B cell (primary cell): ENCODE results near the gene ZNF407. TPM values are rescaled to one million over a fixed set of nuclear protein-coding genes. Genes with fewer than 3 reads are reported as not detected.

Experiments
- ATAC-seq: fragments of 200-7000 bp; cut with Tn5 transposase; one replicate; pipeline ENCODE4 v1.10.0; 2021; ENCODE audit warnings: low read depth, mild to moderate bottlenecking, moderate number of reproducible peaks, moderate library complexity
- CTCF ChIA-PET: fragments of 350-600 bp; sonication (Branson Sonifier 250); formaldehyde crosslinking; loops from one replicate; lab custom pipeline; 2021; ENCODE audit warnings: antibody characterized with exemption, inconsistent platforms; lab: Charles Lee
- POLR2A ChIA-PET: fragments of 350-600 bp; sonication (Branson Sonifier 250); formaldehyde crosslinking; loops from one replicate; lab custom pipeline; 2021; ENCODE audit warnings: antibody characterized with exemption; lab: Charles Lee
- DNase-seq: peaks from one replicate; pipeline ENCODE4 v3.0.0; 2013
- H2AFZ ChIP-seq: 2 replicates; pipeline ENCODE4 v1.6.1; 2012; ENCODE audit warnings: mild to moderate bottlenecking, low read depth, low read length; ENCODE audit not compliant: insufficient read depth, poor library complexity, severe bottlenecking
- H3K27ac ChIP-seq, 2 donors: 1 replicate in 1 of 2; 2 replicates in 1 of 2; pipeline ENCODE4 v1.5.1; 2012 to 2013; ENCODE audit warnings: low read length in 2 of 2, mild to moderate bottlenecking in 2 of 2, moderate library complexity in 1 of 2
- H3K27me3 ChIP-seq, 4 experiments: fragments of 200-600 bp in 1 of 4; sonication (generic) in 1 of 4; replicated peaks in 1 of 4; 1 replicate in 2 of 4; 2 replicates in 2 of 4; pipeline versions ENCODE4 v1.6.1 to v1.7.0; 2013 to 2016; ENCODE audit warnings: low read length in 3 of 4, mild to moderate bottlenecking in 2 of 4, mixed read lengths in 1 of 4, moderate library complexity in 1 of 4; ENCODE audit not compliant: insufficient read depth in 4 of 4, control insufficient read depth in 3 of 4; ENCODE audit errors: control extremely low read depth in 1 of 4
- H3K36me3 ChIP-seq, 2 experiments: replicated peaks in 1 of 2; 1 replicate in 1 of 2; 2 replicates in 1 of 2; pipeline versions ENCODE4 v1.6.1 to v1.7.1; 2013; ENCODE audit warnings: low read length in 1 of 2; ENCODE audit not compliant: insufficient read depth in 2 of 2, control insufficient read depth in 1 of 2; ENCODE audit errors: control extremely low read depth in 1 of 2, extremely low read depth in 1 of 2
- H3K4me1 ChIP-seq, 2 donors: fragments of 200-600 bp in 1 of 2; sonication (generic) in 1 of 2; 1 replicate in 1 of 2; 2 replicates in 1 of 2; pipeline versions ENCODE4 v1.5.1 to v1.6.1; 2013 to 2017; ENCODE audit warnings: low read length in 2 of 2; ENCODE audit not compliant: control insufficient read depth in 2 of 2, insufficient read depth in 2 of 2
- H3K4me2 ChIP-seq: replicated peaks from 2 replicates; pipeline ENCODE3; 2012; ENCODE audit warnings: mild to moderate bottlenecking, low read depth, low read length; ENCODE audit not compliant: poor library complexity, severe bottlenecking
- H3K4me3 ChIP-seq, 5 experiments: fragments of 200-600 bp in 1 of 5; sonication (generic) in 1 of 5; 1 replicate in 3 of 5; 2 replicates in 2 of 5; pipeline versions ENCODE4 v1.5.1 to v1.7.0; 2011 to 2016; ENCODE audit warnings: low read length in 4 of 5, mild to moderate bottlenecking in 4 of 5, low read depth in 2 of 5, control low read depth in 1 of 5, moderate library complexity in 1 of 5; ENCODE audit not compliant: insufficient read depth in 1 of 5; ENCODE audit errors: control extremely low read depth in 1 of 5, extremely low read depth in 1 of 5
- H3K79me2 ChIP-seq: fragments of 200-600 bp; sonication (generic); one replicate; pipeline ENCODE4 v1.6.0; 2016; ENCODE audit warnings: low read length; ENCODE audit not compliant: control insufficient read depth, insufficient read depth
- H3K9ac ChIP-seq: fragments of 200-600 bp; sonication (generic); 2 replicates; pipeline ENCODE4 v1.6.1; 2017; ENCODE audit warnings: mild to moderate bottlenecking, low read length, moderate library complexity
- H3K9me3 ChIP-seq, 3 donors: one replicate each; pipeline versions ENCODE4 v1.6.1 to v1.7.1; 2013; ENCODE audit warnings: low read length in 2 of 3; ENCODE audit not compliant: control insufficient read depth in 2 of 3, insufficient read depth in 1 of 3; ENCODE audit errors: control extremely low read depth in 1 of 3
- H4K20me1 ChIP-seq: 2 replicates; pipeline ENCODE4 v1.6.0; 2012; ENCODE audit warnings: mild to moderate bottlenecking, low read length; ENCODE audit not compliant: insufficient read depth, control insufficient read depth, poor library complexity, severe bottlenecking
- H3K27ac Mint-ChIP-seq: one replicate; pipeline ENCODE4 v1.8.0; 2021; ENCODE audit warnings: mixed read lengths
- H3K27me3 Mint-ChIP-seq: one replicate; pipeline ENCODE4 v1.8.0; 2021; ENCODE audit warnings: mixed read lengths
- H3K4me1 Mint-ChIP-seq: one replicate; pipeline ENCODE4 v1.8.0; 2021; ENCODE audit warnings: mixed read lengths
- H3K4me3 Mint-ChIP-seq: one replicate; pipeline ENCODE4 v1.8.0; 2021; ENCODE audit warnings: mixed read lengths
- H3K9me3 Mint-ChIP-seq: one replicate; pipeline ENCODE4 v1.8.0; 2022; ENCODE audit warnings: mixed read lengths; ENCODE audit not compliant: insufficient read depth
- EZH2 ChIP-seq: IDR thresholded peaks from 2 replicates; pipeline ENCODE4 v1.6.1; 2012; ENCODE audit warnings: borderline replicate concordance, low read depth, mild to moderate bottlenecking, moderate library complexity, low read length; ENCODE audit not compliant: insufficient read depth, poor library complexity, severe bottlenecking
- WGBS: methylation state at CpG from one replicate; pipeline ENCODE4 v1.1.5; 2013; ENCODE audit warnings: missing lambda C conversion rate; ENCODE audit not compliant: insufficient coverage; 5-methylcytosine and 5-hydroxymethylcytosine counted together
- intact Hi-C: fragments of 100-400 bp; cut with micrococcal nuclease; formaldehyde crosslinking; loops from one replicate; pipeline ENCODE4 v1.10.0; 2022
- polyA plus RNA-seq: library from polyadenylated mRNA; depleted of rRNA; stranded (reverse); fragments of >200 nt; gene quantifications from 2 replicates; pipeline ENCODE4 v1.2.3, GENCODE V29; 2012
- total RNA-seq, 2 donors: library from RNA; stranded (reverse); fragments of 120-200 nt in 1 of 2; gene quantifications; 1 replicate in 1 of 2; 2 replicates in 1 of 2; pipeline versions ENCODE4 v1.2.3 to v1.2.4, GENCODE V29; 2013 to 2022
- TF ChIP-seq, protein P1 (sequence below): fragments of 200-600 bp; IDR thresholded peaks from one replicate; pipeline ENCODE4 v1.8.0; 2022; ENCODE audit warnings: antibody characterized with exemption, mild to moderate bottlenecking

The ZNF407 gene
- total and polyA plus RNA-seq, 2 donors (not counting 1 experiment from before 2014, with no cell fraction given) = 4.5 to 37.1 TPM

DNA sequence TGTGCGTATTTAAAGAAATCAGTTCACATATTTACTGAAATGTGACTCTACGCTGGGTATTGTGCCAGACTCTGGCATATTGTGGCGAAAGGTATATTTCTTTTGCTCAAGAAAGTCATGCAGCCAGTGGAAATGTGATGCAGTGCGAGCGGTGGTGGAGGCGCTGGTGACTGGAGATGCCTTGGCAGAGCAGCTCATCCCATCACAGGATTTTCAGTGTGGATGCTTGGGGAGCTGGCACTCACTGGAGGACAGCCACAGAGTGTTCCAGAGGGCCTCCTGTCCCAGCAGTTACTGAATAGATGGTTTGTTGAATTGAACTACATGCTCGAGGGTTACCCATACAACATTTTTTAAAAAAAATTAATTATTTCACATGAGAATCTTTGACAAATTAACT is 117.6 kb downstream of the ZNF407 start:
- no peak for ATAC-seq

DNA sequence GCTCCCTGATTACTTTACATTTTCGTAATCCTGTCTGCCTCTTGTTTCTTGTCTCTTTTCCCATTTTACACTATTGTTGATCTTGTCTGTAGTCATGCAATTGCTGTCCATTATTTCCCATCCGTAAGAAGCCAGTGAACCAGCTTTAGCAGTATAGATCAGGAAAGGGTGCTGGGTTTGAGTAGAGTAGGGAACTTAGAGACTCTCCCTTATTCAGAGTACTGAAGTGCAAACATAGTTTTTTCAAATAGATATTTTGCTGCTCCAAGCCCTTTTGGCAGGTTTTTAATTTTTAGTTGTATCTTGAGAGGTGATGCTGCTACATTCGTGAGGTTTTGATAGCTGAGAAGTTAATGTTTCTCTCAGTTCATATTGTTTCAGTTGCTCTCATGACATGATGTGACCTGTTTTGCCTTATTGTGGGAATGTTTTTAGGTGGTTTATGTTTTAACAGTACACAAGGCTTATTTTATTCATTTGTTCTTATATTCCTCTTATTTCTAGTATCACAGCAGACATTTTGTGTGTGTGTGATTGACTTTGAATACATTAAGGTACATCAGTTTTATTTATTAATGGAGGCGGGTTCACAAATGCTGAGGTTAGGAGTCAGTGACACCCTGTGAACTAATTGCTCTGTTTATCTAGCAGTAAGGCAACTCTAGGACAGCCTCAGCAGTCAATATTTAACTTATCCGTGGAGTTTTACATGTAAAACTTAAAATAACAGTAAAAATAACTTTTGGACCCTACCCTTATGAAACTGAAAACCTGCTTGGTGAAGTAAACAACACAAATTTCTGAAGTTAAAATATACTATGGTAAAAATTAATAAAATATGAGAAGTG is 118.4 kb downstream of the ZNF407 start:
- no peak overlapping the region for H3K27ac Mint-ChIP-seq
- H3K9me3 ChIP-seq = peaks cover 0 to 5% (median 4%) of the 10 kb centered on the region in 3 donors
- H3K4me2 ChIP-seq = no peak overlapping the region
- H3K4me3 Mint-ChIP-seq = no peak overlapping the region
- no peaks in the 10 kb centered on the region for H3K9me3 Mint-ChIP-seq
- no peaks in the 10 kb centered on the region for H3K36me3 ChIP-seq
- POLR2A ChIA-PET = no interaction called here
- H3K79me2 ChIP-seq = no peaks in the 10 kb centered on the region
- H3K27me3 ChIP-seq = no peaks in the 10 kb centered on the region
- H4K20me1 ChIP-seq = no peaks in the 10 kb centered on the region
- H3K4me1 Mint-ChIP-seq = peaks cover 13% of the 10 kb centered on the region
- CTCF ChIA-PET = no interaction called here
- DNase-seq (no peak), ATAC-seq (no peak)
- no peak overlapping the region for H2AFZ ChIP-seq
- H3K4me3 ChIP-seq = no peak overlapping the region
- WGBS = 100% methylated on average over 1 of the region's 5 CpGs
- intact Hi-C loops = no loop called here
- H3K9ac ChIP-seq = no peak overlapping the region
- H3K27ac ChIP-seq = no peak overlapping the region
- no peaks in the 10 kb centered on the region for H3K27me3 Mint-ChIP-seq
- peaks cover 0 to 5% of the 10 kb centered on the region in 2 donors for H3K4me1 ChIP-seq
- TF ChIP-seq, protein P1, sequence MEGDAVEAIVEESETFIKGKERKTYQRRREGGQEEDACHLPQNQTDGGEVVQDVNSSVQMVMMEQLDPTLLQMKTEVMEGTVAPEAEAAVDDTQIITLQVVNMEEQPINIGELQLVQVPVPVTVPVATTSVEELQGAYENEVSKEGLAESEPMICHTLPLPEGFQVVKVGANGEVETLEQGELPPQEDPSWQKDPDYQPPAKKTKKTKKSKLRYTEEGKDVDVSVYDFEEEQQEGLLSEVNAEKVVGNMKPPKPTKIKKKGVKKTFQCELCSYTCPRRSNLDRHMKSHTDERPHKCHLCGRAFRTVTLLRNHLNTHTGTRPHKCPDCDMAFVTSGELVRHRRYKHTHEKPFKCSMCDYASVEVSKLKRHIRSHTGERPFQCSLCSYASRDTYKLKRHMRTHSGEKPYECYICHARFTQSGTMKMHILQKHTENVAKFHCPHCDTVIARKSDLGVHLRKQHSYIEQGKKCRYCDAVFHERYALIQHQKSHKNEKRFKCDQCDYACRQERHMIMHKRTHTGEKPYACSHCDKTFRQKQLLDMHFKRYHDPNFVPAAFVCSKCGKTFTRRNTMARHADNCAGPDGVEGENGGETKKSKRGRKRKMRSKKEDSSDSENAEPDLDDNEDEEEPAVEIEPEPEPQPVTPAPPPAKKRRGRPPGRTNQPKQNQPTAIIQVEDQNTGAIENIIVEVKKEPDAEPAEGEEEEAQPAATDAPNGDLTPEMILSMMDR = no peak
- no peak for TF ChIP-seq EZH2

More for the DNA sequence above, 117.6 kb downstream of the ZNF407 start:
- Histone ChIP-seq H3K36me3 (no peaks in the 10 kb centered on the region), H2AFZ (no peak overlapping the region), H3K4me3 (no peak overlapping the region), H4K20me1 (no peaks in the 10 kb centered on the region), H3K9me3 (peaks cover 0 to 5% (median 4%) of the 10 kb centered on the region in 3 donors), H3K27ac (no peak overlapping the region), H3K27me3 (no peaks in the 10 kb centered on the region), H3K4me1 (peaks cover 0 to 5% of the 10 kb centered on the region in 2 donors), H3K79me2 (no peaks in the 10 kb centered on the region), H3K4me2 (no peak overlapping the region), H3K9ac (no peak overlapping the region)
- Mint-ChIP-seq H3K9me3 (no peaks in the 10 kb centered on the region), H3K4me3 (no peak overlapping the region), H3K4me1 (peaks cover 6% of the 10 kb centered on the region), H3K27ac (no peak overlapping the region), H3K27me3 (no peaks in the 10 kb centered on the region)
- TF ChIP-seq, protein P1 = no peak
- no peak for TF ChIP-seq EZH2
- DNase-seq = no peak
- intact Hi-C loops = no loop called here
- 95% methylated on average over 6 of the region's 7 CpGs for WGBS
- ChIA-PET CTCF (no interaction called here), POLR2A (no interaction called here)
